Measurements from ENCODE around the gene OCEL1. TPM values are rescaled to one million over a fixed set of nuclear protein-coding genes. Genes with fewer than 3 reads are reported as not detected.

The OCEL1 gene
- total and polyA plus RNA-seq, 2 of the 13 experiments (the other 11 are each of a cell fraction or from before 2014, with no cell fraction given): 10.6 to 17.2 TPM

GRCh38 chr19:17185590-17185989, 40.4 kb upstream of the OCEL1 start:
- POLR2A ChIA-PET: interaction anchor here (0.6 to 0.7 kb wide), 2 partner anchors 13 to 988 kb away, joined by 3 read pairs; no protein-coding TSS in a partner anchor
- WGBS (ENCODE audit: low lambda C conversion rate): 99% methylated on average over 5 of the region's 8 CpGs
- no peak for TF ChIP-seq ZNF891 (CRISPR knock-in tag; IDR thresholded peaks at IDR 0.05)
- TF ChIP-seq ZBTB46 (CRISPR knock-in tag; IDR thresholded peaks at IDR 0.05; ENCODE audit: borderline replicate concordance): no peak
- no peak for TF ChIP-seq ZNF546 (CRISPR knock-in tag; conservative IDR thresholded peaks at IDR 0.05)
- no peak for TF ChIP-seq ZNF143 (CRISPR knock-in tag; IDR thresholded peaks at IDR 0.05)
- TF ChIP-seq ZNF30 (CRISPR knock-in tag; IDR thresholded peaks at IDR 0.05): no peak
- no peak for TF ChIP-seq SATB2 (CRISPR knock-in tag; IDR thresholded peaks at IDR 0.05)
- no peak for TF ChIP-seq YEATS4 (CRISPR knock-in tag; IDR thresholded peaks at IDR 0.05; ENCODE audit: borderline replicate concordance)
- no peak for TF ChIP-seq PAWR (CRISPR knock-in tag; IDR thresholded peaks at IDR 0.05; ENCODE audit: borderline replicate concordance)
- TF ChIP-seq SMAD1 (CRISPR knock-in tag; IDR thresholded peaks at IDR 0.05; ENCODE audit: borderline replicate concordance, low read depth): no peak
- no peak for TF ChIP-seq HOXA9 (CRISPR knock-in tag; IDR thresholded peaks at IDR 0.05; ENCODE audit: borderline replicate concordance)
- TF ChIP-seq ZNF639 (CRISPR knock-in tag; conservative IDR thresholded peaks at IDR 0.05): no peak
- TF ChIP-seq ZNF281 (CRISPR knock-in tag; IDR thresholded peaks at IDR 0.05; ENCODE audit: borderline replicate concordance): no peak
- no peak for TF ChIP-seq REST (IDR thresholded peaks at IDR 0.05; ENCODE audit: borderline replicate concordance in 1 of 2, low read depth in 1 of 2, low read length in 2 of 2)
- no peak for TF ChIP-seq PHF21A (CRISPR knock-in tag; IDR thresholded peaks at IDR 0.05)
- no peak for TF ChIP-seq NR2F1 (CRISPR knock-in tag; IDR thresholded peaks at IDR 0.05)

More at GRCh38 chr19:17185590-17185989, 40.4 kb upstream of the OCEL1 start:
- Histone ChIP-seq H3K79me2 (ENCODE audit: insufficient read depth, low read length) (no peaks in the 10 kb centered on the region), H4K20me1 (ENCODE audit: insufficient read depth, low read length) (no peaks in the 10 kb centered on the region), H3K4me2 (ENCODE audit: low read depth, low read length) (no peak overlapping the region), H3K4me3 (replicated peaks in 1 of 3; ENCODE audit: insufficient read depth in 1 of 3, low read depth in 2 of 3, low read length in 3 of 3) (no peak overlapping the region), H3K27me3 (ENCODE audit: control insufficient read depth in 1 of 2, insufficient read depth in 2 of 2, low read length in 2 of 2) (no peaks in the 10 kb centered on the region), H3K27ac (ENCODE audit: extremely low read length, insufficient read depth, low read length) (no peak overlapping the region), H2AFZ (ENCODE audit: low read length) (no peak overlapping the region), H3K9me3 (ENCODE audit: low read length) (no peaks in the 10 kb centered on the region), H3K9ac (ENCODE audit: insufficient read depth, low read depth, low read length) (no peak overlapping the region), H3K4me1 (ENCODE audit: insufficient read depth, low read length) (no peaks in the 10 kb centered on the region), H3K36me3 (replicated peaks in 1 of 2; ENCODE audit: control insufficient read depth in 1 of 2, insufficient read depth in 2 of 2, low read length in 2 of 2) (peaks cover 14 to 16% of the 10 kb centered on the region in 2 experiments; a peak in 4 of 5 replicates)
- CTCF ChIA-PET (ENCODE audit: low intra/inter-chr PET ratio, low total read pairs): no interaction called here
- in situ Hi-C loops (cut with HindIII; ENCODE audit: extremely low pct_ligation_motif_present, low pct_unique_long_range_greater_than_20kb) (no loop called here), intact Hi-C loops (cut with micrococcal nuclease; ENCODE audit: unreplicated experiment) (no loop called here)
- BruUV-seq (replicated peaks): no TSS peak
- no peak for DNase-seq (ENCODE audit: low spot score)
- FAIRE-seq: no peak
- no peak for ATAC-seq

Measured in HepG2 (cell line).